BJ (cell line): Measurements from ENCODE around the gene SLC66A2. TPM values are rescaled to one million over a fixed set of nuclear protein-coding genes. Genes with fewer than 3 reads are reported as not detected.

Experiments used
- CTCF ChIA-PET: fragments of 350-600 bp; formaldehyde crosslinking; extraction: SDS; loops from one replicate; lab custom pipeline; 2021; ENCODE audit warnings: antibody characterized with exemption, inconsistent platforms; lab: Yijun Ruan, JAX
- POLR2A ChIA-PET: fragments of 300-600 bp; sonication (Branson Sonifier 250); formaldehyde crosslinking; extraction: SDS; loops from one replicate; lab custom pipeline; 2021; ENCODE audit warnings: antibody characterized with exemption; lab: Charles Lee
- DNase-seq: peaks from one replicate; pipeline ENCODE4 v3.0.0-alpha.2; 2011; ENCODE audit warnings: low read depth
- H3K27me3 ChIP-seq: 2 replicates; pipeline ENCODE4 v1.6.0; 2011; ENCODE audit warnings: low read length; ENCODE audit not compliant: control insufficient read depth, insufficient read depth
- H3K36me3 ChIP-seq: 2 replicates; pipeline ENCODE4 v1.5.1; 2011; ENCODE audit warnings: low read length; ENCODE audit not compliant: control insufficient read depth, insufficient read depth
- H3K4me3 ChIP-seq: 2 replicates; pipeline ENCODE4 v1.5.1; 2011; ENCODE audit warnings: low read depth, mild to moderate bottlenecking, control low read depth, low read length
- CTCF ChIP-seq: IDR thresholded peaks from 2 replicates; pipeline ENCODE4 v1.5.1; 2011; ENCODE audit warnings: low read depth, mild to moderate bottlenecking, control low read depth, inconsistent platforms, low read length, moderate library complexity; ENCODE audit not compliant: insufficient read depth
- polyA plus RNA-seq: library from polyadenylated mRNA; depleted of rRNA; stranded (reverse); fragments of >200 nt; gene quantifications from 2 replicates; pipeline ENCODE4 v1.2.3, GENCODE V29; 2011

The SLC66A2 gene
- polyA plus RNA-seq, 1 experiment, result 26.4 TPM

- CTCF ChIA-PET, result interaction anchor here (0.8 kb wide), 1 partner anchor 30 kb away, joined by 3 read pairs; no protein-coding TSS in a partner anchor
Measured at GRCh38 chr18:79955302-79956075, 4.0 kb upstream of the SLC66A2 start.

GRCh38 chr18:79954791-79955190 is 3.3 kb upstream of the SLC66A2 start:
- ChIA-PET CTCF (interaction anchor here (0.8 kb wide), 1 partner anchor 31 kb away, joined by 3 read pairs; no protein-coding TSS in a partner anchor), POLR2A (no interaction called here)
- Histone ChIP-seq H3K36me3 (no peaks in the 10 kb centered on the region; the same call in 1 of the 2 replicates), H3K27me3 (no peaks in the 10 kb centered on the region), H3K4me3 (no peak overlapping the region)
- no peak for TF ChIP-seq CTCF
- no peak for DNase-seq

More at GRCh38 chr18:79955302-79956075, 4.0 kb upstream of the SLC66A2 start:
- Histone ChIP-seq H3K27me3 (no peaks in the 10 kb centered on the region), H3K4me3 (no peak overlapping the region), H3K36me3 (no peaks in the 10 kb centered on the region; the same call in 1 of the 2 replicates)
- no peak for TF ChIP-seq CTCF
- no peak for DNase-seq
- POLR2A ChIA-PET, result no interaction called here

GRCh38 chr18:79953971-79954651 is 2.7 kb upstream of the SLC66A2 start:
- TF ChIP-seq CTCF, result no peak
- ChIA-PET CTCF (no interaction called here), POLR2A (no interaction called here)
- H3K27me3 ChIP-seq, result no peaks in the 10 kb centered on the region
- H3K36me3 ChIP-seq, result peaks cover under 1% of the 10 kb centered on the region
- no peak overlapping the region for H3K4me3 ChIP-seq
- no peak for DNase-seq

- Histone ChIP-seq H3K36me3 (peaks cover 4% of the 10 kb centered on the region), H3K27me3 (no peaks in the 10 kb centered on the region), H3K4me3 (no peak overlapping the region; the same call in 1 of the 2 replicates)
- ChIA-PET POLR2A (no interaction called here), CTCF (interaction anchor here (0.7 kb wide), 1 partner anchor 293 kb away, joined by 3 read pairs; no protein-coding TSS in a partner anchor)
- TF ChIP-seq CTCF, result no peak
- DNase-seq, result no peak
Measured at GRCh38 chr18:79952996-79953559, 1.6 kb upstream of the SLC66A2 start.

GRCh38 chr18:79952456-79952995 is 1.1 kb upstream of the SLC66A2 start:
- no peaks in the 10 kb centered on the region for H3K27me3 ChIP-seq
- POLR2A ChIA-PET, result no interaction called here
- no peak for TF ChIP-seq CTCF
- peak overlapping the region; percentile 90 for H3K4me3 ChIP-seq
- DNase-seq, result no peak
- CTCF ChIA-PET, result interaction anchor here (0.7 kb wide), 1 partner anchor 294 kb away, joined by 3 read pairs; no protein-coding TSS in a partner anchor
- peaks cover 8% of the 10 kb centered on the region for H3K36me3 ChIP-seq
